Thyroid gland (tissue), 4 donors: ENCODE measurements around the gene ATRN. TPM values are rescaled to one million over a fixed set of nuclear protein-coding genes. Genes with fewer than 3 reads are reported as not detected.

Source experiments
- DNase-seq, 2 donors: peaks; one replicate each; pipeline ENCODE4 v3.0.0-alpha.2; 2019
- H3K27ac ChIP-seq, 3 donors: fragments of 200-600 bp; sonication (generic); 1 replicate in 2 of 3; 2 replicates in 1 of 3; pipeline ENCODE4 v1.5.1; 2016 to 2019; ENCODE audit warnings: mild to moderate bottlenecking in 1 of 3, moderate library complexity in 1 of 3
- H3K27me3 ChIP-seq: fragments of 200-600 bp; sonication (generic); one replicate; pipeline ENCODE4 v1.5.1; 2019
- H3K36me3 ChIP-seq, 2 donors: fragments of 200-600 bp; sonication (generic); one replicate each; pipeline ENCODE4 v1.5.1; 2016 to 2019
- H3K4me1 ChIP-seq, 2 donors: fragments of 200-600 bp; sonication (generic); one replicate each; pipeline ENCODE4 v1.5.1; 2017 to 2019
- H3K4me3 ChIP-seq, 3 donors: fragments of 200-600 bp; sonication (generic); replicated peaks in 1 of 3; 1 replicate in 2 of 3; 2 replicates in 1 of 3; pipeline ENCODE4 v1.5.1; 2016; ENCODE audit warnings: mild to moderate bottlenecking in 1 of 3
- H3K9me3 ChIP-seq: fragments of 200-600 bp; sonication (generic); one replicate; pipeline ENCODE4 v1.5.1; 2017
- CTCF ChIP-seq, 6 experiments: fragments of 200-600 bp in 3 of 6; fragments of 450-650 bp in 3 of 6; sonication (generic) in 3 of 6; IDR thresholded peaks; one replicate each; pipeline ENCODE4 v1.5.1; 2016 to 2019; ENCODE audit warnings: antibody characterized with exemption in 6 of 6, mild to moderate bottlenecking in 2 of 6, inconsistent platforms in 1 of 6, moderate library complexity in 1 of 6
- POLR2A ChIP-seq, 2 donors: fragments of 450-650 bp; IDR thresholded peaks; one replicate each; pipeline ENCODE4 v1.6.1; 2017; ENCODE audit warnings: antibody characterized with exemption in 2 of 2, mild to moderate bottlenecking in 2 of 2, moderate library complexity in 1 of 2
- WGBS, 2 donors: methylation state at CpG; one replicate each; pipeline ENCODE4 v1.1.5; 2017; 5-methylcytosine and 5-hydroxymethylcytosine counted together
- intact Hi-C: fragments of 100-400 bp; cut with DNase I; formaldehyde crosslinking; loops from one replicate; pipeline ENCODE4 v1.15.1; 2023
- total RNA-seq, 4 donors: library from RNA; depleted of rRNA; stranded (reverse); fragments of >200 nt; gene quantifications; one replicate each; pipeline ENCODE4 v1.2.3, GENCODE V29; 2016

Gene ATRN
- total RNA-seq, 4 donors from 2014 or later: 43.0 to 81.8 (median 61.4) TPM

GRCh38 chr20:3658019-3658715 is 187.3 kb downstream of the ATRN start:
- Histone ChIP-seq H3K36me3 (no peaks in the 10 kb centered on the region), H3K9me3 (no peaks in the 10 kb centered on the region), H3K4me1 (peaks cover 13 to 36% of the 10 kb centered on the region in 2 donors), H3K27me3 (no peaks in the 10 kb centered on the region), H3K27ac (no peak overlapping the region), H3K4me3 (no peak overlapping the region)
- 82 to 97% methylated on average over 6 of the region's 7 CpGs for WGBS, 2 donors
- no peak for DNase-seq
- intact Hi-C loops: no loop called here
- TF ChIP-seq POLR2A (IDR thresholded peaks at IDR 0.05) (no peak), CTCF (IDR thresholded peaks at IDR 0.05) (no peak)

GRCh38 chr20:3658716-3659491 is 188.1 kb downstream of the ATRN start:
- H3K27me3 ChIP-seq: no peaks in the 10 kb centered on the region
- H3K4me1 ChIP-seq: peaks cover 7 to 28% of the 10 kb centered on the region in 2 donors
- no peaks in the 10 kb centered on the region for H3K36me3 ChIP-seq
- intact Hi-C loops: no loop called here
- no peak overlapping the region for H3K4me3 ChIP-seq
- no peak for TF ChIP-seq CTCF (IDR thresholded peaks at IDR 0.05)
- no peak for TF ChIP-seq POLR2A (IDR thresholded peaks at IDR 0.05)
- no peaks in the 10 kb centered on the region for H3K9me3 ChIP-seq
- no peak overlapping the region for H3K27ac ChIP-seq
- no peak for DNase-seq
- 73 to 82% methylated on average over 8 of the region's 8 CpGs for WGBS, 2 donors

- Histone ChIP-seq H3K4me1 (peaks cover 0 to 21% of the 10 kb centered on the region in 2 donors), H3K4me3 (no peak overlapping the region), H3K27me3 (no peaks in the 10 kb centered on the region), H3K27ac (no peak overlapping the region), H3K36me3 (no peaks in the 10 kb centered on the region), H3K9me3 (no peaks in the 10 kb centered on the region)
- TF ChIP-seq POLR2A (IDR thresholded peaks at IDR 0.05) (no peak), CTCF (IDR thresholded peaks at IDR 0.05) (no peak)
- DNase-seq: no peak
- intact Hi-C loops: no loop called here
- WGBS, 2 donors: 76 to 80% methylated on average over 5 to 9 of the region's 12 CpGs
Measured at GRCh38 chr20:3659492-3660261, 188.9 kb downstream of the ATRN start.

GRCh38 chr20:3660262-3661059 is 189.6 kb downstream of the ATRN start:
- intact Hi-C loops: no loop called here
- peak; percentile 30 to 34 for DNase-seq
- Histone ChIP-seq H3K4me3 (peak overlapping the region in 1 of 3 donors; percentile 30), H3K27ac (no peak overlapping the region), H3K36me3 (no peaks in the 10 kb centered on the region), H3K27me3 (no peaks in the 10 kb centered on the region), H3K4me1 (peaks cover 0 to 14% of the 10 kb centered on the region in 2 donors), H3K9me3 (no peaks in the 10 kb centered on the region)
- 5 to 13% methylated on average over 27 to 28 of the region's 75 CpGs for WGBS, 2 donors
- no peak for TF ChIP-seq CTCF (IDR thresholded peaks at IDR 0.05)
- no peak for TF ChIP-seq POLR2A (IDR thresholded peaks at IDR 0.05)
